ENCODE measurements around the gene NDFIP1.

The NDFIP1 gene

DNA sequence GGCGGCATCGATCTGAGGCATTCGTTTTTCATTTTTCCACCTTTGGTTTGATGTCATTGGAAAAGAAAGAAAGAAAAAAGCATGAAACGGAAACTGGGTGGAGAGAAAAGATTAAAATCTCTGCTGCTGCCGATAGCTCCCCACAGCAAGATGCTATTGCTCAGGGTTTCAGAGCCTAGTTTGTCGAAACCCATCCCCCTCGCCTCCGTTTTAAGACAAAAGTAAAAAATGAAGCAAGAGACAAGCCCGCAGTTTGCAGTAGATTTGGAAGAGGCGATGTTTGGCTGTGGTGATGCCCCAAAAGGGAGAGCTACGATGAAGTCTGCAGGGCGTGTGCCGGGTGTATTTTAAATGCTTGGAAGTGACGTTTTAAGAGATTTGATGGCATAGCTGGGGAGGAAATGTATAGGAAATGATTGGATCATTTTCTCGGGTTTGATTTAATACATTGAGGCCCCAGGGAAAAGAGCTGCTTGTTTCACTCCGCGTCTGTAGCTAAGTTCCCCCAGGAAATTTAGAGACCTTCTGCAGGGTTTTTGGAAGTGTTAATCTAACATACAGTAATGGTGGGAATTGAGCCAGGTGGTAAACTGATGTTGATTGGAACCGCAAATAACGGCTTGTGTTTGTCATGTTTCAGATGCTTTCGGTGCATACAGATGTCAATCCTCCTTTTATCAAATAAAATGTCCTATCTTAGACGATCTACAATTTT is 909 bp downstream of the NDFIP1 start:
- DNase-seq (ENCODE audit: extremely low read depth, low read depth), result no peak
- TF ChIP-seq, protein P1, sequence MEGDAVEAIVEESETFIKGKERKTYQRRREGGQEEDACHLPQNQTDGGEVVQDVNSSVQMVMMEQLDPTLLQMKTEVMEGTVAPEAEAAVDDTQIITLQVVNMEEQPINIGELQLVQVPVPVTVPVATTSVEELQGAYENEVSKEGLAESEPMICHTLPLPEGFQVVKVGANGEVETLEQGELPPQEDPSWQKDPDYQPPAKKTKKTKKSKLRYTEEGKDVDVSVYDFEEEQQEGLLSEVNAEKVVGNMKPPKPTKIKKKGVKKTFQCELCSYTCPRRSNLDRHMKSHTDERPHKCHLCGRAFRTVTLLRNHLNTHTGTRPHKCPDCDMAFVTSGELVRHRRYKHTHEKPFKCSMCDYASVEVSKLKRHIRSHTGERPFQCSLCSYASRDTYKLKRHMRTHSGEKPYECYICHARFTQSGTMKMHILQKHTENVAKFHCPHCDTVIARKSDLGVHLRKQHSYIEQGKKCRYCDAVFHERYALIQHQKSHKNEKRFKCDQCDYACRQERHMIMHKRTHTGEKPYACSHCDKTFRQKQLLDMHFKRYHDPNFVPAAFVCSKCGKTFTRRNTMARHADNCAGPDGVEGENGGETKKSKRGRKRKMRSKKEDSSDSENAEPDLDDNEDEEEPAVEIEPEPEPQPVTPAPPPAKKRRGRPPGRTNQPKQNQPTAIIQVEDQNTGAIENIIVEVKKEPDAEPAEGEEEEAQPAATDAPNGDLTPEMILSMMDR (IDR thresholded peaks at IDR 0.05; ENCODE audit: low read depth, low read length), result no peak

DNA sequence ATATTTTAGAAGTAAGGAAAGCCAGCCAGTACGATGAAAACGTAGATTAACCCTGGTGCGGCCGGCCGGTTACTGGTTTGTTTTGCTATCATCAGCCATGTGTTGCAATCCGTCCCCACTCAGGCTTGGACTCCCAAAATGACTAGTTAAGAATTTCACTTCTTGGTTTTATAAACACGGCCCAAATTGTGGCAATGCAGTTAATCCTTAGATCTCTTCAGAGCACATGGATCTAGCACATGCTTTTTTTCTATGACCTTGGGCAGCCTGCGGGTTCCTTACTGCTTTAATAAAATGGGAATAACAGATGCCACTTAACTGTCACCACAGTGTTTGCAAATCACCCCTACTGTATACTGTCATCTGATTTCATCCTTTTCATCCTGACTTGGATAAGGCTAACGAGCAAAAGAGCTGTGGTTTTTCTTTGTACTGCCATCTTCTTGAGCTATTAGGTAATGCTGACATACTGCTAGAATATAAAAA is 1.5 kb downstream of the NDFIP1 start:
- TF ChIP-seq, protein P1 (IDR thresholded peaks at IDR 0.05; ENCODE audit: low read depth, low read length), result peak; percentile 12
- DNase-seq (ENCODE audit: extremely low read depth, low read depth), result no peak

DNA sequence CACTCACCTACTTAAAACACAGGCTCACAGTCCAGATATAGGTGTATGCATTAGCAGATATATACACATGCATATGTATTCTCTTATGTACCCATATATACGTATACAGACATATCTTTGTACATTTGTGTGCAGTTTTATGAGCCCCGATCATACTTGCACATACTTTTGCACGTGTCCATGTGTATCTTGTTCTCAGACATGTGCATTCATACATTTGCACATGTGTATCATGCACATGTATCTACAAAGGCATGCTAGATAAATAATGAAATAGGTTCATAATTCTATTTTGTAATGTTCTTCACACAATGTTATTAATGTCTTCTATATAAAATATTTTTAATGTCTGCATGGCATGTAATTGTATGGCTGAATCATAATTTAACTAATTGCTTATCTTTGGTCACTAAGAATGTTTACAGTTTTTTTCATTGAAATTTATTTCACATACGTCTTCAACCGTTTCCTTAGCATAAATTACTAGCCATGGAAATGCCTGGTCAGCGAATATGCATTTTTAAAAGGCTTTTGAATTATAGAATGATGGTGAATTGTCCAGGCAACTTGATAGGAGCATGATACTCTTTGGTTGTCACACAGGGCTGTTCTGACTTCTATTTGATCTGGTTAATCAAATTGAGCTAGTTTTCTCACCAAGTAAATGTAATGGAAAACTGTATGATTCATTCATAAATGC is 2.6 kb downstream of the NDFIP1 start:
- TF ChIP-seq, protein P1 (IDR thresholded peaks at IDR 0.05; ENCODE audit: low read depth, low read length), result no peak

DNA sequence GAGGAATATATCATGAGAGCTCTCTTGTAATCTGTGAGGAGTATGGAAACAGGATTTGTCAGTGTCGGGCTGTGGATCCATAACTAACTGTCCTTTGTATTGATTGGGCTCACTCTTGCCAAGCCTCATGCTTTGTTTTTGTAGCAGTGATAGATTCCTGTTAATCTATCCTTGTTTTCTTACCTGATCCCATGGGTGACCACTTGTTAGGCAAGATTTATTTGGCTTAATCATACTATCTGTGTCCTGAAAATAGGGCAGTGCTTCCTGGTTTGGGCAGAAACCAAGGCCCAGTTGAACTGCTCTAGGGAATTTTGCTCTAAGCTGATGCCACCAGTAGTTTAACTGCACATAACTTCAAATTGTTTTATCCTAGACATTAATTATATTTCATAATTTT is 6.1 kb downstream of the NDFIP1 start:
- no peak for DNase-seq (ENCODE audit: extremely low read depth, low read depth)
- TF ChIP-seq, protein P1 (IDR thresholded peaks at IDR 0.05; ENCODE audit: low read depth, low read length), result no peak

More for the DNA sequence above, 2.6 kb downstream of the NDFIP1 start:
- no peak for DNase-seq (ENCODE audit: extremely low read depth, low read depth)

DNA sequence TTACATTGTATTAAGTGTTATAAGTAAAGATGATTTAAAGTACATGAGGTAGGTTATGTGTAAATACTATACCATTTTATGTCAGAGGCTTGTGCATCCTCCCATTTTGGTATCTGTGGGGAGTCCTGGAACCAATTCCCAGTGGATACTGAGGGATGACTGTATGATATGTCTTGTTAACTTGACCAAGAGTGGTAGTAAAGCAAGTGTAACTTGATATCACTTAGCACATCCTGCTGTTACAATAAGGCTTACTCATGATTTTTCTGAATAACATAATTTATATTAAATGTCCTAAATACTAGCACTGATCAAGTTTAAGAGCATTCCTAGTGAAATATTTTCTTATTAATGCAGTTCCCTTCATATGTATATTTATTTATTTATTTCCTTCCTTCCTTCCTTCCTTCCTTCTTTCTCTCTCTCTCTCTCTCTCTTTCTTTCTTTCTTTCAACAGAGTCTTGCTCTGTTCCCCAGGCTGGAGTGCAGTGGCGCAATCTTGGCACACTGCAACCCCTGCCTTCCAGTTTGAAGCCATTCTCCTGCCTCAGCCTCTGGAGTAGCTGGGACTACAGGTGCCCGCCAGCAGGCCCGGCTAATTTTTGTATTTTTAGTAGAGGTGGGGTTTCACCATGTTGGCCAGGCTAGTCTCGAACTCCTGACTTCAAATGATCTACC is 7.5 kb downstream of the NDFIP1 start:
- DNase-seq (ENCODE audit: extremely low read depth, low read depth), result no peak
- TF ChIP-seq, protein P1 (IDR thresholded peaks at IDR 0.05; ENCODE audit: low read depth, low read length), result no peak

DNA sequence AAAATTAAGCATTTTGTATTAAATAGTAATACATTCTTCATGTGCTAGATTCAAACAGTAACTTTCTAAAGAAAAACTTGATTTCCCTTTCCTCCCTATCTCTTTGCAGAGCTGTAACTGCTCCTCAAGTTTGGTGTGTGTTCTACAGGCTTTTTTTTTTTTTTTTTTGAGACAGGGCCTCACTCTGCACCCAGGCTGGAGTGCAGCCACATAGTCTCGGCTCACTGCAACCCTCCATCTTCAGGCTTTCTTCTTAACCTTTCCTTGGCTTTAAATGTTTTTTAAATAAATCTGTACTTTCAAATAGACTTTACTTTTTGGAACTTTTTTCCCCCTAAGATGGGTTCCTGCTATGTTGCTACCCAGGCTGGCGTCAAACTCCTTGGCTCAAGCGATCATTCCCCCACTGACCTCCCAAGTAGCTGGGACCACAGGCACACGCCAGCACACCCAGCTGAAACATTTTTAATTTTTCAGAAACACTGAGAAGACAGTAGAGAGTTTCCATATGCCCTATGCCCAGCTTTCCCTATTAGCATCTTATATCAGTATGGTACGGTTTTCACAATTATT is 9.1 kb downstream of the NDFIP1 start:
- DNase-seq (ENCODE audit: extremely low read depth, low read depth), result no peak
- TF ChIP-seq, protein P1 (IDR thresholded peaks at IDR 0.05; ENCODE audit: low read depth, low read length), result no peak

Measured in AG09319 (cell line).